ENCODE results near the gene ZBP1. TPM values are rescaled to one million over a fixed set of nuclear protein-coding genes. Genes with fewer than 3 reads are reported as not detected.
A peak's percentile ranks its signal among the peaks of the same experiment; 100 is the strongest.

ZBP1 gene
- total RNA-seq, 6 experiments from 2014 or later, result 0.14 to 0.75 (median 0.36) TPM; not detected in 2

GRCh38 chr20:57661746-57662455 is 41.7 kb upstream of the ZBP1 start:
- no peak overlapping the region for H3K4me3 ChIP-seq
- H3K27me3 ChIP-seq, result no peaks in the 10 kb centered on the region
- WGBS (ENCODE audit: insufficient coverage, low coverage, low lambda C conversion rate, missing lambda C conversion rate), result 87% methylated on average over 3 of the region's 26 CpGs
- H3K36me3 ChIP-seq, result no peaks in the 10 kb centered on the region
- DNase-seq, result peak in 2 of 3 donors; percentile 11 to 34
- ATAC-seq, result no peak
- no peak overlapping the region for H3K27ac ChIP-seq
- no peaks in the 10 kb centered on the region for H3K4me1 ChIP-seq
- H3K9me3 ChIP-seq, result no peaks in the 10 kb centered on the region
- TF ChIP-seq POLR2A (IDR thresholded peaks at IDR 0.05), result no peak
- TF ChIP-seq CTCF (IDR thresholded peaks at IDR 0.05), result no peak
- intact Hi-C loops (cut with DNase I), result no loop called here

GRCh38 chr20:57660922-57661745 is 40.9 kb upstream of the ZBP1 start:
- no peak for ATAC-seq
- peak; percentile 18 to 48 (median 39) for DNase-seq
- H3K4me1 ChIP-seq, result no peaks in the 10 kb centered on the region

GRCh38 chr20:57660181-57660921 is 40.1 kb upstream of the ZBP1 start:
- Histone ChIP-seq H3K27ac (no peak overlapping the region), H3K4me1 (no peaks in the 10 kb centered on the region), H3K36me3 (no peaks in the 10 kb centered on the region), H3K9me3 (no peaks in the 10 kb centered on the region), H3K27me3 (no peaks in the 10 kb centered on the region), H3K4me3 (no peak overlapping the region)
- peak in 1 of 3 donors; percentile 4 for DNase-seq
- no peak for TF ChIP-seq POLR2A (IDR thresholded peaks at IDR 0.05)
- no peak for TF ChIP-seq CTCF (IDR thresholded peaks at IDR 0.05)
- WGBS (ENCODE audit: insufficient coverage, low coverage, low lambda C conversion rate, missing lambda C conversion rate), result 62% methylated on average over 11 of the region's 13 CpGs
- intact Hi-C loops (cut with DNase I), result no loop called here
- no peak for ATAC-seq

More at GRCh38 chr20:57660922-57661745, 40.9 kb upstream of the ZBP1 start:
- Histone ChIP-seq H3K27me3 (no peaks in the 10 kb centered on the region), H3K27ac (no peak overlapping the region), H3K4me3 (no peak overlapping the region), H3K9me3 (no peaks in the 10 kb centered on the region), H3K36me3 (no peaks in the 10 kb centered on the region)
- intact Hi-C loops (cut with DNase I), result no loop called here
- TF ChIP-seq POLR2A (IDR thresholded peaks at IDR 0.05), result no peak
- no peak for TF ChIP-seq CTCF (IDR thresholded peaks at IDR 0.05)
- WGBS (ENCODE audit: insufficient coverage, low coverage, low lambda C conversion rate, missing lambda C conversion rate), result 43% methylated on average over 8 of the region's 31 CpGs

- ATAC-seq (no peak), DNase-seq (peak in 1 of 3 donors; percentile 35)
- Histone ChIP-seq H3K4me1 (no peaks in the 10 kb centered on the region), H3K27me3 (no peaks in the 10 kb centered on the region), H3K36me3 (no peaks in the 10 kb centered on the region), H3K9me3 (no peaks in the 10 kb centered on the region), H3K27ac (no peak overlapping the region), H3K4me3 (no peak overlapping the region)
- TF ChIP-seq POLR2A (IDR thresholded peaks at IDR 0.05) (no peak), CTCF (IDR thresholded peaks at IDR 0.05) (no peak)
- 37% methylated on average over 9 of the region's 24 CpGs for WGBS (ENCODE audit: insufficient coverage, low coverage, low lambda C conversion rate, missing lambda C conversion rate)
- intact Hi-C loops (cut with DNase I), result loop anchor here in 1 of 2 donors (5.0 to 10.0 kb wide), 2 partner anchors 435 to 518 kb away; no protein-coding TSS in a partner anchor
Measured at GRCh38 chr20:57659517-57660180, 39.4 kb upstream of the ZBP1 start.

Measured in right lobe of liver (tissue), 6 donors.